ENCODE data around the gene CRISPLD2.
"Not testable (repeated sequence)": the region's sequence is repeated elsewhere in the genome, so short reads cannot be mapped to it uniquely, and the experiment has no call there.

CRISPLD2 gene

DNA sequence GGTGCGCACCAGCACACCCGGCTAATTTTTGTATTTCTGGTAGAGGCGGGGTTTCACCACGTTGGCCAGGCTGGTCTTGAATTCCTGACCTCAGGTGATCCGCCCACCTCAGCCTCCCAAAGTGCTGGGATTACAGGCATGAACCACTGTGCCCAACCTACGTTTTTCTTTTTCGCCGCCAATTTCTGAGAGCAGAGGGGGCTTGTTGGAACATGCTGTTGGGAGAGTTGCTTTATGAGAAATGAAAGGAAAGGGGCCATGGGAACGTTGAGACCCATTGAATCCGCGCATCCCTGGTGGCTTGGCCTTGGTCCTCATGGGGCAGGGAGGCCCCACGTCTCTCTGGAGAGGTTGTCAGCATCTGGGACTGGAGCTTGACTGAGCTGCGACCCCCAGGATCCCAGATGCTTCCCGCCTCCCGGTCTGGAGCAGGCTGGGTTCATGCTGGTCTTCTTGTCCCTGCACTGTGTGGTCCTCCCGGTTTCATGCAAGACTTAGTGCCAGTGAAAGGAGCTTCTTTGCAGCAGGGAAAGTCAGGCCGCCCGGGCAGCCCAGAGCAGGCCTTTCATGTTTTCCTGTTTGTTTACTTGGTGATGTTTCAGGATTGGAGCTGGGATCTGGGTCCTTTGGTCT, 22.8 kb downstream of the CRISPLD2 start:
- no peak for DNase-seq

DNA sequence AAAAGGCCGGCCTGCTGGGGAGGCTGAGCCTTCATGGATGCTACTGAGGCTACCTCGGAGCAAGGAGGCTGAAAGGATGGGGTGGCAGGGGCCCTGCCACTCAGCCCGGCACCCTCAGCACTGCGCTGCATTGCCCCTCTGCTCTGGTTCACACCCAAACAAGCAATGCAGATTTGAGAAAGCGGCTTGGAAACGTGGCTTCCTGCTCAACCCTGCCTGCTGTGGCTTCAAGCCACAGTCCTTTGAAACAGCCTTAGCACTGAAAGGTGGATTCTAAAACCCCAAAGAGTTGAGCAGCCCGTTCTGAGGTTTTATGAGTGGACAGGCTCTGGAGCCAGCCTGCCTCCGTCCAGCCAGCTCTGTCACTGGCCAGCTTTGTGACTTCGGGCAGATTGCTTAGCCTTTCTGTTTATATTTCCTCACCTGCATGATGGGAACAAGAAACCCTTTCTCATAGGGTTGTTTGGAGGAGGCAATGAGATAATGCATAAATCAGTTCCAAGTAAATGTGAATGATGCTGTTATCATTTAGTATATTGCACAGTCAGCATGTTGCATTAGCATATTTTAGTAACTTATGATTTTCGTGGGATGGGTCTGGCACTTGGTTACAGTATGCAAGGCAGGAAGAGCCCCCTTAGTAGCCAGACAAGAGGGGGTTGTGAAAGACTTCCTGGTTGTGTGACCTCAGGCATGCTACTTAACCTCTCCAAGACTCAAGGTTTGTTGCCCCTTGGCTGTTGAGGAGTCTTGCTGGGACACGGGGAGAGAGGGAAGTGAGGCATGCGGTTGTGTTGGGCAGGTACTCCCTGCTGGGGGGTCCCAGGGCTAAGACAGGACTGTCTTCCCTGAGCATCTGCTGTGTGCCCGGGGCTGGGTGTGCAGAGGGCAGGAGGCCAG, 23.6 kb downstream of the CRISPLD2 start:
- DNase-seq, result no peak

DNA sequence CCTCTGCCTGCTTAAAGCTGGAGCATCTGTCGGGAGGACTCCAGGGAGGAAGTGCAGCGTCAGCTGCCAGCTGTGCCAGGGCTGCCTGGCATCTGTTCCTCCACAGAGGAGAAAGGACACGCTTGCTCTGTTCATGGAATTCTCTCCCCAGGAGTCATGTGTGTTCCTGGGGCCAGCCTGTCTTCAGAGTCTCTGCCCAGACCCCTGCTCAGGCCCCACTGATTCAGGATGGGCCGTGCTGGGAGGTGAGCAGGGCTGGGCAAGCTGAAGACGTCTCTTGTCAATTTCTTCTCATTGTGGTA, 24.2 kb downstream of the CRISPLD2 start:
- DNase-seq, result peak; percentile 77

DNA sequence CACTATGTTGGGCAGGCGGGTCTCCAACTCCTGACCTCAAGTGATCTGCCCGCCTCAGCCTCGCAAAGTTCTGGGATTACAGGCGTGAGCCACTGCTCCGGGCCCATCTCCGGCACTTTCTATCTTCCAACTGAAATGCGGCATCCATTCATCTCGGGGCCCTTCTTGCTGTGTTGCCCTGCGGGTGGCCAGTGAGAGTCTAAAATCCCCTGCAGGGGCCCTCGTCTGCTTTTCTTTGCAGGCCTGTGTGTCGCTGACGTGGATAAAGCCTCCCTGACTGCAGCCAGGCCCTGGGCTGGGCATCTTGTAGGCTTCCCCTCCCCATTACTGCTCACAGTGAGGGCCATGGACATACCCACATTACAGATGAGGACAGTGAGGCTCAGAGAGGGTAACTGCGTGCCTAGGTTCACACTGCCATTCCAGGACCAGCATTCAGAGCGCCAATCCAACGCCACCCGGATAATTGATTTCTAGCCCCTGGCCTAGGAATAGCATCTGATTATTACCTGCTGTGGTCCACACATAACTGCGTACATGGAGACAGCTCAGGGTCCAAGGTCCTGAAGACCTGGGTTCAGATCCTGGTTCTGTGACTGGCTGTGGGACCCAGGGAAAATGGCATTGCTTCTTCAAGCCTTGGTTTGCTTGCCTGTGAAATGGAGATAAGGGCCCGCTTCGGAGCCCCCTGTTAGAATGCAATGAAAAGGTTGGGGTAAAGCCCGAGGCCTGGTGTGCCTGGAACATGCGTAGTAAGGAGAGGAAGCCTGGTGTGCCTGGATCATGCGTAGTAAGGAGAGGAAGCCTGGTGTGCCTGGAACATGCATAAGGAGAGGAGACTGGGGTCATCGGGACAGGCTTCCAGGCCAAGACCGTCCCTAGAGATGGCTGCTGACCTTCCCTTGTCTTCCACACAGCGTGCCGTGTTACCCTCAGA, 25.0 kb downstream of the CRISPLD2 start:
- no peak for DNase-seq

DNA sequence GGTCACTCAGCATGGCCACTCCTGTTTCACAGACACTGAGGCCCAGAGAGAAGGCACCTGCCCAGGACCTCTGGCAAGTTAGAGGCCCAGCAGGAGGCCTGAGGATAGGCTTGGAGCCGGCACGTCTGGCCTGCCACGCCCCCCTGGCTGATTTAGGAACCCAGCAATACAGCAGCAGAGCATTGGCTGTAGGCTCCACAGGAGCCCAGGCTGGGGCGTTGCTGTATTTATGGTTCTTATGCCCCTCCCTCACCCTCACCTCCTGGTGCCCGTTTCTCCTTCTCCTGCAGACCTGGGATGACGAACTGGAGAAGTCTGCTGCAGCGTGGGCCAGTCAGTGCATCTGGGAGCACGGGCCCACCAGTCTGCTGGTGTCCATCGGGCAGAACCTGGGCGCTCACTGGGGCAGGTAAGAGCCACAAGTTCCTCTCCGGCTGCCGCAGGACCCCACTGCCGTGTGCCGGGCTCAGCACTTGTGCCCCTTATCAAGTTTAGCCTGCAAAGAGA, 25.8 kb downstream of the CRISPLD2 start:
- no peak for DNase-seq

DNA sequence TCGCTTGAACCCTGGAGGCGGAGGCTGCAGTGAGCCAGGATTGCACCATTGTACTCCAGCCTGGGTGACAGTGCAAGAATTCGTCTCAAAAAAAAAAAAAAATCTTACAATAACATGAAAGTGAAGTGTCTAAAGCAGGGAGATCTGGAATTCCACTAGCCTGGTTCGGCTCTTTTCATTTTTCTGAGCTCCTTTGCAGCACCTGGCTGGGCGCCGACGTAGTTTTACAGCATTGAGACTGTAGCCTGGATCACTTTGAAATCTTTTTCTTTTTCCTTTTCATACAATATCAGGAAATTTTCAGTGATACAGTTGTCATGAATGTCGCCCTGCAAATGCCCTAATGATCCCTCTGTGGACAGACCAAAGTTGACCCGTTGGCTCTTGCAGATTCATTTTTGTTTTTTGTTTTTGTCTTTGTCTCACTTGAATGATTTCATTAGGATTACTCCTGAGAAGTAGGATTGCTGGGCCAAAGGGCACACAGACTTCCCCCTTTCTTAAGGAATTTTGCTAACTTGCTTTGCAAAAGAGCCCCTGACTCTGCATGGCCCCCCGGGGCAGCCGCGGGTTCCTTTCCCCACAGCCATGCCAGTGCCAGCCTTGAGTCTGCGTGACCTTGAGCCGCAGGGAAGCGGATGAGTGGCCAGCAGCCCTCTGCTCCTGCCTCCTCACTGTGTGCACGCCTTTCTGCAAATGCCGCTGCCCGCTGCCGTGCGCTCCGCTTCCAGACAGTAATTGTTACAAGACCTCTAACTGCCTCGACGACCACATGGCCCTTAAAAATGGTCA, 28.0 kb downstream of the CRISPLD2 start:
- no peak for DNase-seq

DNA sequence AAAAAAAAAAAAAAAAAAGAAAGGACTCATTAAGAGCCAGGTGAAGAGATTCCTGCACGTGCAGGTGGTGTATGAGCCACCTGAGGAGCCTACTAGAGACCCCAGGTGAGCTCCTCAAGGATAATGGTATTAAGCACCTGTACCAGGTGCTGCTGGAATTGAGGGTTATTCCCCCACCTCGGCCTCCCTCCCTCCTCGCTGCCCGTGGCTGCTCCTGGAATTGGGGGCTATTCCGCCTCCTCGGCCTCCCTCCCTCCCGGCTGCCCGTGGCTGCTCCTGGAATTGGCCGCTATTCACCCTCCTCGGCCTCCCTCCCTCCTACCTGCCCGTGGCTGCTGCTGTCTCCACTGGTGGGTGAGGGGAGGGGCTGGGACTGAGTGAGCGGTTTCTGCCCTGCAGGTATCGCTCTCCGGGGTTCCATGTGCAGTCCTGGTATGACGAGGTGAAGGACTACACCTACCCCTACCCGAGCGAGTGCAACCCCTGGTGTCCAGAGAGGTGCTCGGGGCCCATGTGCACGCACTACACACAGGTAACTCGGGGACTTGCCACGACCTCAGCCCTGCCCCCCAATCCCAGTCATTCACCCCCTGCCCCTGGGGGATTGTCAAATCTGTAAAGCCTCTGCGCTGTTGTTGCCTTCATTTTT, 29.3 kb downstream of the CRISPLD2 start:
- DNase-seq, result no peak

DNA sequence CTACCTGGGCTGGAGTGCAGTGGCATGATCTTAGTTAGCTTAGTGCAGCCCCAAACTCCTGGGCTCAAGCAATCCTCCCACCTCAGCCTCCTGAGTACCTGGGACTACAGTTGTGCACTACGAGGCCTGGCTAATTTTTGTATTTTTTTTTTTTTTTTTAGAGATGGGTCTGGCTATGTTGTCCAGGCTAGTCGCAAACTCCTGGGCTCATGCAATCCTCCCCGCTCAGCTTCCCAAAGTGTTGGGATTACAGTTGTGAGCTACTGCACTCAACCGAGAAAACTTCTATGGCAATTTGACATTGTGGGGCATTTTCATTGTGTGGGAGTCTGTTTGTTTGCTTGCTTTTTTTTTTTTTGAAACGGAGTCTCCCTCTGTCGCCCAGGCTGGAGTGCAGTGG, 30.0 kb downstream of the CRISPLD2 start:
- DNase-seq, result no peak

DNA sequence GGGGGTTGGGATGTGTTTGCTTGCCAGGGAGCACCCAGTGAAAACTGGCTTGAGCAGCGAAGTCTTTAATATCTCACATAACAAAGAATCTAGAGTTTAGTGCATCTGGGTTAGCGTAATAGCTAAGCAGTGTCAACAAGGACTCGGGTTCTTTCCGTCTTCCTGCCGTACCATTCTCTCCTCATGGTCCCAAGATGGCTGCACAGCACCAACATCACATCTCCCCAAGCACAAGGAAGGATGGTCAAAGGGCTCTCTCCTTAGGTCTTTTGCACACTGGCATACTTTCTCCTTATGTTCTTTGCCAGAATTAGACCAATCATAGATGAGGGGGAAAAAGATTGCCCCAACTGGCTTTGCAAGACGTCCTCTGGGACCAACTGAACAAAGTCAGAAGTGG, 30.9 kb downstream of the CRISPLD2 start:
- no peak for DNase-seq

DNA sequence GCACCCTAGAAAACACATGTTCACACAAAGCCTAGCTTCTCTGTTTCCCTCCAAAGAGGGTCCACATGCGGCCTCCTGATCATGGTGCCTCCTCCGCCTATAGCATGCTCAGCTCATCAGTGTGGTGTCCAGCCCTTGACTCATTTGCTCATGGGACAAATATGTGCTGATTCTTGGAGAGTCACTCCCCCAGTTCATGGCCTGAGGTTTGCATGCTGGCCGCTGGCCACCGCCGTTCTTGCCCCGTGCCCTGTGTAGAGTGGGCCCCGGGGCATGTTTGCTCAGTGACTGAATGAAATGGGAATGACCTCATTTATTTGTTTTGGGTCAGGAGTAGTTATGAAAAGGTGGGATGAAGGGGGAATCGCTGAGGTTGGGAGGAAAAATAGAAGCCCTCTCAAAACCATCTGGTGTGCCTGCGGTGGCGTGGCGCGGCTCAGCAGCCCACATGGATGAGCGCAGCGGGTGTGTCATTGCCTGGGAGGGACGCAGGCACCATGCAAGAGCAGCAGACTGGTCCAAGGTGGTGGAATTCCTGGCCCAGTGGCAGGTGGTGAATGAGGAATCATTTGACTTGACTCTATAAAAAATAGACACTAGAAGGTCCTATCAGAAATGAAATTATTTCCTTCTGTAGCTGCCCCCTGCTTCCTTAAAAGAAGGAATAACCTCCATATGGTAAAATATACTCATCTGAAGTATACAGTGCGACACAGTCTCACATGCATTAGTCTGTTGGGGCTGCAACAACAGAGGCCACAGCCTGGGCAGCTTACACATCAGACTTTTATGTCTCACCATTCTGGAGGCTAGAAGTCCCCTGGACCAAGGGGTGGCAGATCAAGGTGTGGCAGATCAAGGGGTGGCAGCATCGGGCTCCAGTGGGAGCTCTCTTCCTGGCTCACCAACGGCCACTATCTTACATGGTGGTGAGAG, 31.7 kb downstream of the CRISPLD2 start:
- DNase-seq, result no peak

DNA sequence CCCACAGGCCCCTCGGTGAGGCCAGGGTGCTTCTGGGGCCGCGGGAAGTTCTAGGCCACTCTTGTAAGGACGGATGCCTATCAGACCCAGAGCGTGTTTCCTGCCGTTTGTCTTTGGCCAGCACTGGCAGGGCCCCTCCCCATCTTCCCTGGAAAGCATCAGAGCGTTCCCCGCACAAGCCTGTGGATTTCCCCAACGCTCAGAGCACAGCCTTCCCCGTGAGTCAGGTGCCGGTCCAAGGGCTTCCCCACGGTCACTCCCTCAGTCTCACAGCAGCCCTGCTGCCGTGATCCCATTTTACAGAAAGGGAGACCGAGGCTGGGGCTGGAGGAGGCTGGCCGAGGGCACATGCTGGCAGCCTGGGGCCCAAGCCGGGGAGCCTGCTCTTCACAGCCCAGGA, 33.7 kb downstream of the CRISPLD2 start:
- no peak for DNase-seq

DNA sequence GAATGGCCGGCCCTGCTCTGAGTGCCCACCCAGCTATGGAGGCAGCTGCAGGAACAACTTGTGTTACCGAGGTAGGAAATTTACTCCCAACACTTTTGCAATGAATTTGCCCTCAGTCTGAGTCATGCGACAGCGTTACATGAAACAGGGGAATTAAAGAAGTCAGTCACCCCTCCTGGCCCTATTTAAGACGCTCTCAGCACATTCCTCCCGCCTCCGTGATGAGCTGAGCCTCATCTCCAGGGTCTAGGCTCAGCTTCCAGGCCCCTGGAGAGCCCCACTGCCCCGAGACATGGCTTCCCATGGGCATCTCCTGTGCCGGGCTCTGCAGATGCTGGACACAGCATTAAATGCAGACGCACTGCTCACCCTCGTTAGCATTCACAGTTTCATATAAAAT, 35.0 kb downstream of the CRISPLD2 start:
- DNase-seq, result no peak

DNA sequence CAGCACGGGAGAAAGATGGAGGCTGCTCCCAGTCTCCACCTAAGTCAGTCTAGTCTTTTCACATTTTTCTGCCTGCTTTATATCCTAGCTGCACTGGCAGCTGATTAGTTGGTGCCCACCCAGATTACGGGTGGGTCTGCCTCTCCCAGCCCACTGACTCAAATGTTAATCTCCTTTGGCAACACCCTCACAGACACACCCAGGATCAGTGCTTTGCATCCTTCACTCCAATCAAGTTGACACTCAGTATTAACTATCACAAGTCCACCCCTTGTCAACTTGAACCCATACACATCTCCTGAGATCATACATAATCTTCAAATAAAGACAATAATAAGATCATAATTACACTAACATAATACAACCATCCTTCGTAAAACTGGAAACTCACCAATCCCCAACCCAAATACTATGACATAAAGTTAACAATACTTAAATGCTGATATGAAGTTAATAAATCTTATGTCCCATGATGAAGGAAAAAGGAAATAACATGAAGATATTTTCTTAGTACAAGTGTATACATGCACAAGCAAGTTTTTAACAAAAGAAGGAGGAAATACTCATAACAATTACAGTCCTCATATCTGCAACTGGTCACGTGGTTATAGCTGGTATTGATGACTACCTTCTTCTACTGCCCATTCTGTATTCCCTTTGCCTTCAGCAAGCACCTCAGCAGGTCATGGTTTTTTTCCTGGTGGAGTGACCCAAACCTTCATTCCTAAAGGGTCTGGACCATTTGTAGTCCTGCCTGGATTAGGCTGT, 35.8 kb downstream of the CRISPLD2 start:
- DNase-seq, result not testable (repeated sequence)

DNA sequence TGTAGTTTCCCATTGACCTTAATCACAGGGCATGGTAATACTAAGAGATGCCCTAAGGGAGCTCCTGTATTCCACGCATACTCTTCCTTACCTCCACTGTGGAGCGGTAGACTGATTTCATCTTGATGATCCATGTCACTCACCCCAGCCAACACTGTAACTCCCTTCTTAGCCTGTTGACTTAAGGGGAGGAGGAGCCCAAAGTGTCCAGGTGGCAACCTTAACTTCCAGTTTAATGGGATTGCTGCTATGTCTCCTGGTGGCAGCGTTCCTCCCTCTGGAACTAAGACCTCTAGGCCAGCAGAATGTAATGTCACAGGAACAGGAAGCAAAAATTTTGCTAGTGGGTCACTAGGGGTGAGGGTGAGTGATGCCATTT, 36.4 kb downstream of the CRISPLD2 start:
- not testable (repeated sequence) for DNase-seq

DNA sequence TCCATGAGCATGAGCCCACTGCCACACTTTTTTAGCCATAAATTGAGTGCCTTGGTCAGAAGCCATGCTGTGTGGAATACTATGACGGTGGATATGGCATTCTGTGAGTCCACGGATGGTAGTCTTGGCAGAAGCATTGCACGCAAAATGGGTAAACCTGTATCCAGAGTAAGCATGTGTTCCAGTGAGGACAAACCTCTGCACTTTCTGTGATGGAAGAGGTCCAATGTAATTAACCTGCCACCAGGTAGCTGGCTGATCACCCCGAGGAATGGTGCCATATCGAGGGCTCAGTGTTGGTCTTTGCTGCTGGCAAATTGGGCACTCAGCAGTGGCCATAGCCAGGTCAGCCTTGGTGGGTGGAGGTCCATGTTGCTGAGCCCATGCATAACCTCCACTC, 37.0 kb downstream of the CRISPLD2 start:
- DNase-seq, result not testable (repeated sequence)

DNA sequence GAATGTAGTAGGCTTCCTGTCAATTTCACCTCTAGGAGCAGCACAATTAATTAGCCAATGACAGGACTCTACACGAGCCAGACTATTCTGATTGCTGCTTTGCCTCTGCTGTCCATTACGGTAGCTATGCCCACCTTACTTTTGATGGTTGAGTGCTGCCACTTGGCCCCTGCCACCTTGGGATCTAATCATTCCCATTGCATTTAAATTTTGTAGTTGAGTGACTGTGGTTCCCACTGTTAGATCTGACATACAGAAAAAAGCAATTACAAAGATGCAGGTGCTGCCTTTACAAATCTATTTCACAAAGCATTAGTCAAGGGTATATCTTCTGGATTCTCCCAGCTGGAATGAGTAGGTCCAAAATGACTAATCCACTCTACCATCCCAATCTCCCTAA, 39.9 kb downstream of the CRISPLD2 start:
- no peak for DNase-seq

DNA sequence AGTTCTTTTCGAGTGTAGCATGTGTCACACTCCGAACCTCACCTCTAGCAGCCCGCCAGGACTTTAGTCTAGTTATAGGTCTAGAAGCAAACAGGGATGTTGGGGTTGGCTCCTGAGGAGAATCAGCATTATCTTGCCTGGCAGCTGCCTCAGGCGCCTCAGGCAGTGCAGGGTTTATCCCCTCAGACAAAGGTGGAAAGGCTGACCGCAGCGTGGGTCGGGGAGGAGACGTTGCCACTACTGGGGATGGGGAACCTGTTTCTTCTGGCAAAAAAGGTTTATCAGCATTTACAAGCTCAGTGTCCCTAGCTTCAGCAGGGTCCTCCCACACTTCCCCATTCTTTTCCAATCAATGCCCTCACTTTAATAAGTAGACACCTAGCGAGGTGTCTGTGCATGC, 40.6 kb downstream of the CRISPLD2 start:
- no peak for DNase-seq

DNA sequence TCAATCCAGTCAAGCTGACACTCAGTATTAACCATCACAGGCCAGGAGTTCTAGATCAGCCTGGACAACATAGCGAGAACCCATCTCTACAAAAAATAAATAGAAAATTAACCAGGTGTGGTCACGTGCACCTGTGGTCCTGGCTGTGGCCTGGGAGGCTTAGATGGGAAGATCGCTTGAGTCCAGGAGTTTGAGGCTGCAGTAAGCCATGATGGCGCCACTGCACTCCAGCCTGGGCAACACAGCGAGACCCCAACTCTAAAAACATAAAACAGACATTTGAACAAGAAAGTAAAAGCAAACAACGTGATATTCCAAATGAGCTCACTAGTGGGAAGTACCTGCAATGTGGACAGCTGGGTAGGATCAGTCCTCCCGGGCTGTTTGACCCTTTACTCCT, 41.9 kb downstream of the CRISPLD2 start:
- DNase-seq, result no peak

DNA sequence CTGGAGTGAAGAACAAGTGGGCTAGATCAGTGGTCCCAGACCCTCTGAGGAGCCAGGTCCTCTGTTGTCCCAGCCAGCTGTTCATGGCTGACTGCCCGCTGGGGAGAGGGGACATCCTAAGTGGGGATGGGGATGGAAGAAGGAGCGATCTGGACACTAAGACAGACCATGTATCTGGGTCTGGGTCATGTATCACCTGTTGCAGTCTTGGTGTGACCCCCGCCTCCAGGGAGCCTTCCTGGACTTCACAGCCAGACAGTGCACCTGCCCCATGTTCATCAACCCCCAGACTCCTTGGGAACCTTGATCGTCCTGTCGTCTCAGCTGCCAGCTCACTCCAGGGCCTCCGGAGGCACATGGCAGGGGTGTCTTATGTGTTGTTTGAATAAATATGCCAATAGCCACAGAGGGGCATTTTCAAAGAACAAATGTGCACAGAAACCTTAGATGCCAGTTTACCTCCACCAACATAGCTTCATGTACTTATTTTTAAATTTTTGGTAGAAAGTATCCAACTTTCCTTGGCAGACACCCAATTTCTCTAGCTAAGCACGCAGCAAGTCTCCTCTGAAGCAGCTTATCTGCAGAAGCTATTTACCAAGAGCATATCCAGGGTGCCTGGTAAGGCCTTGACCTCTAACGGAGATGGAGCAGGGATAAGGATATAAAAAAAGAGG, 43.2 kb downstream of the CRISPLD2 start:
- DNase-seq, result no peak

DNA sequence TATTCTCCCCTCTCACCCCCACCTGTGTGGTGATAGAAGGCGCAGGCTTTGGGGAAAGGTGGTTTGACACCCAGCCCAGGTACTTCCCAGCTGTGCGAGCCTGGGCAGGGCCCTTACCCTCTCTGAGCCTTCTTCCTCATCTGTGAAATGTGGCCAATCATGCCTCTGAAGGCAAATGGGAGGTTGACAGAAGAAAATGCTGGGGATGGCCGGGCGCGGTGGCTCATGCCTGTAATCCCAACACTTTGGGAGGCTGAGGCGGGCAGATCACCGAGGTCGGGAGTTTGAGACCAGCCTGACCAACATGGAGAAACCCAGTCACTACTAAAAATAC, 43.7 kb downstream of the CRISPLD2 start:
- no peak for DNase-seq
